22Rv1 (cell line): ENCODE results near the gene WFS1.

Experiments used
- H3K27ac ChIP-seq: fragments of 450-650 bp; 2 replicates; pipeline ENCODE4 v1.5.1; 2017
- CTCF ChIP-seq: fragments of 450-650 bp; IDR thresholded peaks from 2 replicates; pipeline ENCODE4 v1.5.1; 2017; ENCODE audit warnings: mild to moderate bottlenecking
- ZFX ChIP-seq: fragments of 450-650 bp; IDR thresholded peaks from 2 replicates; pipeline ENCODE4 v1.6.1; 2017; ENCODE audit warnings: antibody characterized with exemption, borderline replicate concordance

Gene WFS1

GRCh38 chr4:6256141-6256540 is 13.5 kb upstream of the WFS1 start:
- TF ChIP-seq ZFX (no peak), CTCF (no peak)
- H3K27ac ChIP-seq, result no peak overlapping the region

GRCh38 chr4:6257247-6258025 is 12.2 kb upstream of the WFS1 start:
- H3K27ac ChIP-seq, result no peak overlapping the region
- TF ChIP-seq ZFX (no peak), CTCF (no peak)

GRCh38 chr4:6258026-6258360 is 11.7 kb upstream of the WFS1 start:
- H3K27ac ChIP-seq, result no peak overlapping the region
- TF ChIP-seq ZFX (no peak), CTCF (no peak)

- TF ChIP-seq CTCF, result no peak
- no peak for TF ChIP-seq ZFX
- H3K27ac ChIP-seq, result no peak overlapping the region
These were observed 10.9 kb upstream of the WFS1 start for GRCh38 chr4:6258741-6259140.

GRCh38 chr4:6259886-6260285 is 9.8 kb upstream of the WFS1 start:
- H3K27ac ChIP-seq, result no peak overlapping the region
- TF ChIP-seq ZFX (no peak), CTCF (no peak)

GRCh38 chr4:6262176-6262575 is 7.5 kb upstream of the WFS1 start:
- no peak overlapping the region for H3K27ac ChIP-seq
- TF ChIP-seq CTCF, result no peak
- no peak for TF ChIP-seq ZFX

- TF ChIP-seq CTCF (no peak), ZFX (no peak)
- H3K27ac ChIP-seq, result no peak overlapping the region
These were observed 6.7 kb upstream of the WFS1 start for GRCh38 chr4:6262847-6263487.
